ENCODE results near the gene MRGPRX3.

- no peak for TF ChIP-seq ETS1 (CRISPR knock-in tag; IDR thresholded peaks at IDR 0.05)
- TF ChIP-seq SETDB1 (CRISPR knock-in tag; IDR thresholded peaks at IDR 0.05; ENCODE audit: borderline replicate concordance): no peak
- TF ChIP-seq POLR2A (IDR thresholded peaks at IDR 0.05; ENCODE audit: insufficient read depth in 1 of 2, low read depth in 2 of 2, low read length in 2 of 2): no peak
- TF ChIP-seq HNRNPH1 (optimal IDR thresholded peaks at IDR 0.05; ENCODE audit: low read depth, low read length): no peak
- TF ChIP-seq FOXK1 (CRISPR knock-in tag; IDR thresholded peaks at IDR 0.05; ENCODE audit: borderline replicate concordance, low read depth): no peak
- TF ChIP-seq ARNTL (CRISPR knock-in tag; IDR thresholded peaks at IDR 0.05): no peak
- no peak for TF ChIP-seq RNF2 (conservative IDR thresholded peaks at IDR 0.05; ENCODE audit: low read depth)
- TF ChIP-seq ZSCAN20 (CRISPR knock-in tag; IDR thresholded peaks at IDR 0.05; ENCODE audit: borderline replicate concordance): no peak
- no peak for TF ChIP-seq JUND (CRISPR knock-in tag; IDR thresholded peaks at IDR 0.05)
- no peak for TF ChIP-seq KAT7 (CRISPR knock-in tag; IDR thresholded peaks at IDR 0.05; ENCODE audit: borderline replicate concordance)
- no peak for TF ChIP-seq ZNF232 (CRISPR knock-in tag; IDR thresholded peaks at IDR 0.05; ENCODE audit: borderline replicate concordance)
- TF ChIP-seq CTCF (CRISPR knock-in tag; IDR thresholded peaks at IDR 0.05): no peak
- TF ChIP-seq MEIS1 (CRISPR knock-in tag; IDR thresholded peaks at IDR 0.05; ENCODE audit: borderline replicate concordance): no peak
These were observed 24.1 kb upstream of the MRGPRX3 start for GRCh38 chr11:18108254-18108653.

Data from HepG2 (cell line).